ENCODE data around the gene CBX5. TPM values are rescaled to one million over a fixed set of nuclear protein-coding genes. Genes with fewer than 3 reads are reported as not detected.

The CBX5 gene
- total RNA-seq, 1 donor from 2014 or later, result 219 TPM

- Mint-ChIP-seq H3K4me3 (no peak overlapping the region), H3K4me1 (peaks cover 34% of the 10 kb centered on the region), H3K27me3 (ENCODE audit: low read depth) (no peaks in the 10 kb centered on the region), H3K9me3 (no peaks in the 10 kb centered on the region), H3K27ac (peak overlapping the region; percentile 91), H3K36me3 (peaks cover 16% of the 10 kb centered on the region)
- DNase-seq (ENCODE audit: low spot score in 2 of 2, unreplicated experiment in 2 of 2), result no peak
- TF ChIP-seq CTCF (IDR thresholded peaks at IDR 0.05; ENCODE audit: unreplicated experiment), result no peak
Measured at GRCh38 chr12:54272214-54272613, 7.7 kb downstream of the CBX5 start.

- TF ChIP-seq CTCF (IDR thresholded peaks at IDR 0.05; ENCODE audit: unreplicated experiment), result no peak
- Mint-ChIP-seq H3K9me3 (no peaks in the 10 kb centered on the region), H3K27me3 (ENCODE audit: low read depth) (no peaks in the 10 kb centered on the region), H3K27ac (peak overlapping the region; percentile 16), H3K36me3 (peaks cover 18% of the 10 kb centered on the region), H3K4me1 (peaks cover 36% of the 10 kb centered on the region), H3K4me3 (no peak overlapping the region)
- no peak for DNase-seq (ENCODE audit: low spot score in 2 of 2, unreplicated experiment in 2 of 2)
Measured at GRCh38 chr12:54270345-54270744, 9.6 kb downstream of the CBX5 start.

DNA sequence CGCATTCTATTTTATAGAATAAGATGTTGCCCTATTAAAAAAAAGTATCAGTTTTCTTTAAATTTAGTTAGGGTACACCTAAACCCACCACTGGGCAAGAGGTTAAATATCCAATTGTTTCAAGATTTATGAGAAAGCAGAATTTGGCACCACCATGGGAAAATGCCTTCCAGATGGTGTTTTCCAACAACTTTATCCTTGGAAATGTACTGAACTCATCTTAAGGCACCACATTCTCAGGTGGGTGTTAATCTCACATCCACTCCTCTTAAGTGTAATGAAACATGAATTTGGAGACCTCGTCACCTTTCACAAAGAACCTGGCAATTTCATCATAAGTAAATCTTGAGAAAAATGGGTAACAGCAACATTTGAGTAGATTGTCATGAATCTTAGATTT is 13.1 kb downstream of the CBX5 start:
- H3K4me1 Mint-ChIP-seq, result peaks cover 50% of the 10 kb centered on the region
- H3K36me3 Mint-ChIP-seq, result peaks cover 12% of the 10 kb centered on the region
- H3K9me3 Mint-ChIP-seq, result no peaks in the 10 kb centered on the region
- no peak for TF ChIP-seq CTCF (IDR thresholded peaks at IDR 0.05; ENCODE audit: unreplicated experiment)
- peak overlapping the region; percentile 18 for H3K27ac Mint-ChIP-seq
- H3K27me3 Mint-ChIP-seq (ENCODE audit: low read depth), result no peaks in the 10 kb centered on the region
- H3K4me3 Mint-ChIP-seq, result no peak overlapping the region
- DNase-seq (ENCODE audit: low spot score in 2 of 2, unreplicated experiment in 2 of 2), result no peak

DNA sequence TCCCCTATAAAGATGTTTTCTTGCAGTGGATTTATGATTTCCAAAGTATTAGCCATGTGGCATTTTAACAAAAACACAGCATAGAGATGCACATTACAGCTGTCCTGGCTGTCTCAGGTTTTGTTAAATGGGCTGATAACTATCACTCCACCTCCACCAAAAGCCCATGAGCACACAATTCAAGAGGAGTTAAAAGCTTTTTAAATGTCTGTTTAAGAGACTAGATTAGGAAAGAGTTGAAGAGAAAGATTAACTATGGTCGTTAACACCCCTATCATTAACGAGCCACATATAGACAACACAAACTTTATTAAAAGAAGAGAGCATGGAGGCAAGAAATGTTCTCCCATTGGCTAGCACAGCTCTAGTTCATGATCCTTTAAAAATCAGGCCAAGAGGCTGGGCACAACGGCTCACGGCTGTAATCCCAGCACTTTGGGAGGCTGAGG is 14.5 kb downstream of the CBX5 start:
- peaks cover 57% of the 10 kb centered on the region for H3K4me1 Mint-ChIP-seq
- no peaks in the 10 kb centered on the region for H3K9me3 Mint-ChIP-seq
- DNase-seq (ENCODE audit: low spot score in 2 of 2, unreplicated experiment in 2 of 2), result no peak
- H3K27me3 Mint-ChIP-seq (ENCODE audit: low read depth), result no peaks in the 10 kb centered on the region
- no peak overlapping the region for H3K4me3 Mint-ChIP-seq
- peaks cover 10% of the 10 kb centered on the region for H3K36me3 Mint-ChIP-seq
- TF ChIP-seq CTCF (IDR thresholded peaks at IDR 0.05; ENCODE audit: unreplicated experiment), result no peak
- peak overlapping the region; percentile 95 for H3K27ac Mint-ChIP-seq

GRCh38 chr12:54262403-54262925 is 17.5 kb downstream of the CBX5 start:
- no peak for DNase-seq (ENCODE audit: low spot score in 2 of 2, unreplicated experiment in 2 of 2)
- Mint-ChIP-seq H3K4me3 (peak overlapping the region; percentile 25), H3K4me1 (peaks cover 79% of the 10 kb centered on the region)

More at GRCh38 chr12:54262403-54262925, 17.5 kb downstream of the CBX5 start:
- TF ChIP-seq CTCF (IDR thresholded peaks at IDR 0.05; ENCODE audit: unreplicated experiment), result no peak
- H3K36me3 Mint-ChIP-seq, result peaks cover 4% of the 10 kb centered on the region
- no peaks in the 10 kb centered on the region for H3K9me3 Mint-ChIP-seq
- H3K27me3 Mint-ChIP-seq (ENCODE audit: low read depth), result no peaks in the 10 kb centered on the region
- H3K27ac Mint-ChIP-seq, result peak overlapping the region; percentile 92
